ENCODE data around the gene MKRN3. TPM values are rescaled to one million over a fixed set of nuclear protein-coding genes. Genes with fewer than 3 reads are reported as not detected.
"Not testable (repeated sequence)": the region's sequence is repeated elsewhere in the genome, so short reads cannot be mapped to it uniquely, and the experiment has no call there.

The MKRN3 gene
- total and polyA plus RNA-seq, 7 experiments from 2014 or later = 0.37 to 11.5 (median 1.8) TPM

DNA sequence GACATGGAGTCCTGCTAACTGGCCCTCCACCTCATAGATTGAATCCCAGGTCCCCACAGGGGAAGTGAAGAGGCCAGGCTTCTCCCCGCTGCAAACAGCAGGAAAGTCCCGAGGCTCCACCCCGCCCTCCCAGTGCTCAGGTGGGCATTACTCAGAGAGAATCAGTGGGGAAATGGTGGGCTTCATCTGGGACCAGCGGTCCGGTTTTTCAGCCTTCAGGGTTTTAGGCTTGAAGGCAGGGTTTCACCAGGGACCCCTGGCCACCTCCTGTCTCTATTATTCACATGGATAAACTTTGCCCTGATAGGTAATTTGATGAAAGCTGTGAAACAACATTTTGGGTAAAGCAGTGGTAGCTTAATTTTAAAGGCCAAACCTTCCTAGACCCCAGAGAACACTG, 31.3 kb downstream of the MKRN3 start:
- Histone ChIP-seq H3K4me1 (ENCODE audit: control insufficient read depth in 2 of 2, insufficient read depth in 2 of 2, low read length in 2 of 2) (no peaks in the 10 kb centered on the region), H3K27me3 (ENCODE audit: control insufficient read depth in 2 of 2, insufficient read depth in 2 of 2, low read length in 2 of 2) (no peaks in the 10 kb centered on the region), H3K4me3 (ENCODE audit: low read length) (no peak overlapping the region), H3K9me3 (ENCODE audit: control insufficient read depth in 2 of 3, low read length in 3 of 3) (no peaks in the 10 kb centered on the region), H3K27ac (ENCODE audit: low read depth, low read length) (no peak overlapping the region), H3K36me3 (ENCODE audit: control insufficient read depth in 2 of 3, insufficient read depth in 3 of 3, low read length in 3 of 3) (no peaks in the 10 kb centered on the region)
- ChIA-PET CTCF (no interaction called here), POLR2A (no interaction called here)
- DNase-seq (no peak), ATAC-seq (no peak)
- no peak overlapping the region for H3K27ac Mint-ChIP-seq
- no peaks in the 10 kb centered on the region for H3K36me3 Mint-ChIP-seq
- intact Hi-C loops (cut with micrococcal nuclease) = no loop called here
- H3K4me1 Mint-ChIP-seq = no peaks in the 10 kb centered on the region
- H3K4me3 Mint-ChIP-seq = no peak overlapping the region
- H3K27me3 Mint-ChIP-seq = no peaks in the 10 kb centered on the region
- H3K9me3 Mint-ChIP-seq = peaks cover 0 to 4% (median 0%) of the 10 kb centered on the region in 11 donors

DNA sequence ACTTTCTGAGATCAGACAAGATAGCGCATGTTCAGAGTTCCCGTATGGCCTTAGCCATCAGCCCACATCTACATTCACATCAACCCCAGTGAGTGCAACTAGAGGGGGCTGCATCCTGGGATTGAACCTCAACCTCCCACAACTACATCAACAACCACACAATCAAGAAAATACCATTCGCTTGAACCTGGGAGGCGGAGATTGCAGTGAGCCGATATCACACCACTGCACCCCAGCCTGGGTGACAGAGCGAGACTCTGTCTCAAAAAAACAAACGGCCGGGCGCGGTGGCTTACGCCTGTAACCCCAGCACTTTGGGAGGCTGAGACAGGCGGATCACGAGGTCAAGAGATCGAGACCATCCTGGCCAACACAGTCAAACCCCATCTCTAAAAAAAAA, 31.8 kb downstream of the MKRN3 start:
- DNase-seq; H3K4me1 ChIP-seq (ENCODE audit: control insufficient read depth in 2 of 2, insufficient read depth in 2 of 2, low read length in 2 of 2); H3K27me3 ChIP-seq (ENCODE audit: control insufficient read depth in 2 of 2, insufficient read depth in 2 of 2, low read length in 2 of 2); ATAC-seq; H3K36me3 ChIP-seq (ENCODE audit: control insufficient read depth in 2 of 3, insufficient read depth in 3 of 3, low read length in 3 of 3); H3K36me3 Mint-ChIP-seq; H3K27me3 Mint-ChIP-seq; H3K4me3 Mint-ChIP-seq; POLR2A ChIA-PET; H3K4me3 ChIP-seq (ENCODE audit: low read length); CTCF ChIA-PET; H3K27ac Mint-ChIP-seq; H3K27ac ChIP-seq (ENCODE audit: low read depth, low read length); H3K9me3 ChIP-seq (ENCODE audit: control insufficient read depth in 2 of 3, low read length in 3 of 3); H3K9me3 Mint-ChIP-seq; intact Hi-C loops (cut with micrococcal nuclease); H3K4me1 Mint-ChIP-seq: not testable (repeated sequence)

DNA sequence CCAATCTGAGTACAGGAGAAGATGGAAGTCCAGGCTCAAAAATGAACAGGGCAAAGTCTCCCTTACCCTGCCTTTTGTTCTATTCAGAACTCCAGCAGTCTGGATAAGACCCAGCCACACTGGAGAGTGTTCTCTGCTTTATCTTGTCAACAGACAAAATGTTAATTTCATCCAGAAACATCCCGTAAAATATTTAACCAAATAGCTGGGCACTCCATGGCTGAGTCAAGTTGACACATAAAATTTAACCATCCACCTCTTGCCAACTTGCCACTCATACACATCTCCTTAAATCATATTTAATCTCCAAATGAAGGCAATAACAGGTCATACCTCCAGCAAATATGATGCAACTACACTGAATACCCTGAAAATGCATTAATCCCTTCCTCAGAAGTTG, 33.6 kb downstream of the MKRN3 start:
- ChIA-PET POLR2A (no interaction called here), CTCF (no interaction called here)
- DNase-seq (no peak), ATAC-seq (no peak)
- intact Hi-C loops (cut with micrococcal nuclease) = no loop called here
- H3K4me1 ChIP-seq (ENCODE audit: control insufficient read depth in 2 of 2, insufficient read depth in 2 of 2, low read length in 2 of 2) = no peaks in the 10 kb centered on the region
- no peak overlapping the region for H3K27ac ChIP-seq (ENCODE audit: low read depth, low read length)
- H3K4me3 ChIP-seq (ENCODE audit: low read length) = no peak overlapping the region
- H3K36me3 ChIP-seq (ENCODE audit: control insufficient read depth in 2 of 3, insufficient read depth in 3 of 3, low read length in 3 of 3) = no peaks in the 10 kb centered on the region
- H3K4me1 Mint-ChIP-seq = no peaks in the 10 kb centered on the region
- no peaks in the 10 kb centered on the region for H3K27me3 ChIP-seq (ENCODE audit: control insufficient read depth in 2 of 2, insufficient read depth in 2 of 2, low read length in 2 of 2)
- no peaks in the 10 kb centered on the region for H3K36me3 Mint-ChIP-seq
- H3K4me3 Mint-ChIP-seq = no peak overlapping the region
- H3K9me3 ChIP-seq (ENCODE audit: control insufficient read depth in 2 of 3, low read length in 3 of 3) = no peaks in the 10 kb centered on the region
- H3K27ac Mint-ChIP-seq = no peak overlapping the region
- H3K9me3 Mint-ChIP-seq = peaks cover 0 to 5% (median 0%) of the 10 kb centered on the region in 11 donors
- H3K27me3 Mint-ChIP-seq = peaks cover 0 to 5% (median 0%) of the 10 kb centered on the region in 5 donors

DNA sequence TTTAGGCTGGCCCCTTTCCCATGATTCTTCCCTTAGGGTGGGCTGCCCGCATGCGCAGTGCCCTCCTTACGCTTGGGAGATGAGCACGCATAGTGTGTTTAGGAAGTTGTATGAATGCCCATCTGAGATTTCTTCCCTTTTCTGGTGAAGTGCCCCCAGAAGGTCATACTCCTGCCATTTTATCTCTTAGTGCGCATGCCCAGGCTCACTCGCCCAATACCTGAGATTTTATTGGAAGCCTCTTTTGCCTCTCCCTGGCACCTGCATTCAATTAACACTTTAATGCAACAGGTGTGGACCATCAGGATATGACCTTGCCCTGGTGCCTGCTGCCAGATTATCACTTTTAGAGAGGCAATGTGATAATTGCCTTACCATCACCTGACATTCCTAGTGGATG, 36.6 kb downstream of the MKRN3 start:
- peaks cover 0 to 5% (median 0%) of the 10 kb centered on the region in 5 donors for H3K27me3 Mint-ChIP-seq
- Histone ChIP-seq H3K27ac (ENCODE audit: low read depth, low read length) (no peak overlapping the region), H3K36me3 (ENCODE audit: control insufficient read depth in 2 of 3, insufficient read depth in 3 of 3, low read length in 3 of 3) (no peaks in the 10 kb centered on the region), H3K9me3 (ENCODE audit: control insufficient read depth in 2 of 3, low read length in 3 of 3) (no peaks in the 10 kb centered on the region), H3K27me3 (ENCODE audit: control insufficient read depth in 2 of 2, insufficient read depth in 2 of 2, low read length in 2 of 2) (no peaks in the 10 kb centered on the region), H3K4me1 (ENCODE audit: control insufficient read depth in 2 of 2, insufficient read depth in 2 of 2, low read length in 2 of 2) (no peaks in the 10 kb centered on the region), H3K4me3 (ENCODE audit: low read length) (no peak overlapping the region)
- DNase-seq (no peak), ATAC-seq (no peak)
- H3K27ac Mint-ChIP-seq = no peak overlapping the region
- H3K4me1 Mint-ChIP-seq = no peaks in the 10 kb centered on the region
- intact Hi-C loops (cut with micrococcal nuclease) = no loop called here
- H3K9me3 Mint-ChIP-seq = peaks cover 0 to 5% (median 1%) of the 10 kb centered on the region in 11 donors
- H3K4me3 Mint-ChIP-seq = no peak overlapping the region
- ChIA-PET POLR2A (interaction anchor here (0.6 kb wide), 1 partner anchor 20 kb away, joined by 4 read pairs; no protein-coding TSS in a partner anchor), CTCF (no interaction called here)
- H3K36me3 Mint-ChIP-seq = no peaks in the 10 kb centered on the region

DNA sequence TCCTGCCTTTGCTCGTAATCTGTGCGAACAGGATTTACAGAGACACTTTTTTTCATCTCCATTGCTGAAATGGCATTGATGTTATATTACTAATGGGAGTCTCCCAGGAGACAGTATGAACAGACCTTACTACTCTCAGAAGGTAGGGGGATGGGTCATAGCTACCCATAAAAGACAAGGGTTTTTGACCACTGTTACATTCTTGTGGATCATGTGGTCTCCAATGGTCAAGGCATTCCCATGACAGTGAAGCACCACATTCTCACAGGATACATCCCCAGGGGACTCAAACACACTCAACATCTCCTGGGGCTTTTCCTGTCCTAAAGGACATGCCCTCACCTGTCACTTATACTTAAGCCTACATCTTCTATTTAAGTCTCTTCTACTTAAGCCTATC, 40.8 kb downstream of the MKRN3 start:
- CTCF ChIA-PET = no interaction called here
- intact Hi-C loops (cut with micrococcal nuclease) = no loop called here
- H3K9me3 Mint-ChIP-seq = peaks cover 0 to 14% (median 3%) of the 10 kb centered on the region in 11 donors
- no peaks in the 10 kb centered on the region for H3K36me3 Mint-ChIP-seq
- H3K27me3 Mint-ChIP-seq = peaks cover 0 to 5% (median 0%) of the 10 kb centered on the region in 5 donors
- no peaks in the 10 kb centered on the region for H3K4me1 Mint-ChIP-seq
- Histone ChIP-seq H3K27me3 (ENCODE audit: control insufficient read depth in 2 of 2, insufficient read depth in 2 of 2, low read length in 2 of 2) (no peaks in the 10 kb centered on the region), H3K36me3 (ENCODE audit: control insufficient read depth in 2 of 3, insufficient read depth in 3 of 3, low read length in 3 of 3) (no peaks in the 10 kb centered on the region), H3K4me1 (ENCODE audit: control insufficient read depth in 2 of 2, insufficient read depth in 2 of 2, low read length in 2 of 2) (no peaks in the 10 kb centered on the region), H3K4me3 (ENCODE audit: low read length) (no peak overlapping the region), H3K9me3 (ENCODE audit: control insufficient read depth in 2 of 3, low read length in 3 of 3) (no peaks in the 10 kb centered on the region), H3K27ac (ENCODE audit: low read depth, low read length) (no peak overlapping the region)
- POLR2A ChIA-PET = no interaction called here
- H3K4me3 Mint-ChIP-seq = no peak overlapping the region
- ATAC-seq (no peak), DNase-seq (no peak)
- no peak overlapping the region for H3K27ac Mint-ChIP-seq

DNA sequence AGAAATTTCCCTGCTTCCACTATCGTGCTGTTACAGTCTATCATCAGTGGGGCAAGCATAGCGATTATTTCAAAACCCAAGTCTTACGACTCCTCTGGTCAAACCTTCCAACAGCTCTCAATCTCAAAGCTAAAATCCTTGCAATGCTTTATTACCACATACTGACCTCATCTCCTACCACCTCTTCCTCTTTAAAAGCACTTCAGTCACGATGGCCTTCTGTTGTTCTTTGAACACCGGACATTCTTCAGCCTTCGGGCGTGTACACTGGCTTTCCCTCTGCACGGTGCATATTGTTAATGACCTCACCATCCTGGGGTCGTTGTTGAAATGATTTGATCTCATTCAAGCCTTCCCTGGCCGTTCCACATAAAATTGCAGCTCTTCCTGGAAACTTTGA, 51.1 kb downstream of the MKRN3 start:
- H3K9me3 Mint-ChIP-seq = peaks cover 3 to 14% (median 7%) of the 10 kb centered on the region in 11 donors
- intact Hi-C loops (cut with micrococcal nuclease) = no loop called here
- Histone ChIP-seq H3K36me3 (ENCODE audit: control insufficient read depth in 2 of 3, insufficient read depth in 3 of 3, low read length in 3 of 3) (no peaks in the 10 kb centered on the region), H3K27me3 (ENCODE audit: control insufficient read depth in 2 of 2, insufficient read depth in 2 of 2, low read length in 2 of 2) (no peaks in the 10 kb centered on the region), H3K4me1 (ENCODE audit: control insufficient read depth in 2 of 2, insufficient read depth in 2 of 2, low read length in 2 of 2) (no peaks in the 10 kb centered on the region), H3K27ac (ENCODE audit: low read depth, low read length) (no peak overlapping the region), H3K9me3 (ENCODE audit: control insufficient read depth in 2 of 3, low read length in 3 of 3) (no peaks in the 10 kb centered on the region), H3K4me3 (ENCODE audit: low read length) (no peak overlapping the region)
- ChIA-PET POLR2A (no interaction called here), CTCF (no interaction called here)
- peaks cover 0 to 7% (median 0%) of the 10 kb centered on the region in 5 donors for H3K27me3 Mint-ChIP-seq
- DNase-seq (no peak), ATAC-seq (no peak)
- H3K27ac Mint-ChIP-seq = no peak overlapping the region
- H3K4me1 Mint-ChIP-seq = no peaks in the 10 kb centered on the region
- no peak overlapping the region for H3K4me3 Mint-ChIP-seq
- H3K36me3 Mint-ChIP-seq = no peaks in the 10 kb centered on the region
